Fibroblast of pulmonary artery (primary cell): ENCODE results near the gene SPATA25.
"Not testable (repeated sequence)": the region's sequence is repeated elsewhere in the genome, so short reads cannot be mapped to it uniquely, and the experiment has no call there.

ENCODE experiments used
- DNase-seq: peaks from one replicate; pipeline ENCODE4 v3.0.0-alpha.2; 2010; ENCODE audit warnings: low read depth
- H3K4me3 ChIP-seq: replicated peaks from 2 replicates; pipeline ENCODE4 v1.5.1; 2011; ENCODE audit warnings: low read depth, mild to moderate bottlenecking, control low read depth, low read length, moderate library complexity
- TF ChIP-seq, protein P1 (sequence below): IDR thresholded peaks from 2 replicates; pipeline ENCODE4 v1.5.1; 2011; ENCODE audit warnings: mild to moderate bottlenecking, control low read depth, low read length, inconsistent platforms; ENCODE audit errors: missing control alignments

Gene SPATA25, protein sequence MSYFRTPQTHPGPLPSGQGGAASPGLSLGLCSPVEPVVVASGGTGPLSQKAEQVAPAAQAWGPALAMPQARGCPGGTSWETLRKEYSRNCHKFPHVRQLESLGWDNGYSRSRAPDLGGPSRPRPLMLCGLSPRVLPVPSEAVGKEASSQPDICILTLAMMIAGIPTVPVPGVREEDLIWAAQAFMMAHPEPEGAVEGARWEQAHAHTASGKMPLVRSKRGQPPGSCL

GRCh38 chr20:45887346-45887715 lies at the start of gene SPATA25:
Gene SPATA25, minus strand, starts transcription at chr20:45887622. Its CDS starts 32 bp downstream, at chr20:45887590.
- no peak for DNase-seq
- no peak within 1 kb of the TSS for H3K4me3 ChIP-seq
- TF ChIP-seq, protein P1, sequence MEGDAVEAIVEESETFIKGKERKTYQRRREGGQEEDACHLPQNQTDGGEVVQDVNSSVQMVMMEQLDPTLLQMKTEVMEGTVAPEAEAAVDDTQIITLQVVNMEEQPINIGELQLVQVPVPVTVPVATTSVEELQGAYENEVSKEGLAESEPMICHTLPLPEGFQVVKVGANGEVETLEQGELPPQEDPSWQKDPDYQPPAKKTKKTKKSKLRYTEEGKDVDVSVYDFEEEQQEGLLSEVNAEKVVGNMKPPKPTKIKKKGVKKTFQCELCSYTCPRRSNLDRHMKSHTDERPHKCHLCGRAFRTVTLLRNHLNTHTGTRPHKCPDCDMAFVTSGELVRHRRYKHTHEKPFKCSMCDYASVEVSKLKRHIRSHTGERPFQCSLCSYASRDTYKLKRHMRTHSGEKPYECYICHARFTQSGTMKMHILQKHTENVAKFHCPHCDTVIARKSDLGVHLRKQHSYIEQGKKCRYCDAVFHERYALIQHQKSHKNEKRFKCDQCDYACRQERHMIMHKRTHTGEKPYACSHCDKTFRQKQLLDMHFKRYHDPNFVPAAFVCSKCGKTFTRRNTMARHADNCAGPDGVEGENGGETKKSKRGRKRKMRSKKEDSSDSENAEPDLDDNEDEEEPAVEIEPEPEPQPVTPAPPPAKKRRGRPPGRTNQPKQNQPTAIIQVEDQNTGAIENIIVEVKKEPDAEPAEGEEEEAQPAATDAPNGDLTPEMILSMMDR, result no peak

- TF ChIP-seq, protein P1, result no peak
- DNase-seq, result no peak
Observed at GRCh38 chr20:45935416-45936046, 48.1 kb upstream of the SPATA25 start.

GRCh38 chr20:45934586-45935415 lies 47.4 kb upstream of the SPATA25 start, which contains the start of gene PCIF1:
Gene PCIF1, plus strand, starts transcription at chr20:45934683. Its CDS starts 4,317 bp downstream, at chr20:45939000.
- TF ChIP-seq, protein P1, result no peak
- DNase-seq, result peak; percentile 99
- H3K4me3 ChIP-seq, result peak within 1 kb of the TSS; percentile 97

More at GRCh38 chr20:45935416-45936046, 48.1 kb upstream of the SPATA25 start:
- peak overlapping the region; percentile 67 for H3K4me3 ChIP-seq

DNA sequence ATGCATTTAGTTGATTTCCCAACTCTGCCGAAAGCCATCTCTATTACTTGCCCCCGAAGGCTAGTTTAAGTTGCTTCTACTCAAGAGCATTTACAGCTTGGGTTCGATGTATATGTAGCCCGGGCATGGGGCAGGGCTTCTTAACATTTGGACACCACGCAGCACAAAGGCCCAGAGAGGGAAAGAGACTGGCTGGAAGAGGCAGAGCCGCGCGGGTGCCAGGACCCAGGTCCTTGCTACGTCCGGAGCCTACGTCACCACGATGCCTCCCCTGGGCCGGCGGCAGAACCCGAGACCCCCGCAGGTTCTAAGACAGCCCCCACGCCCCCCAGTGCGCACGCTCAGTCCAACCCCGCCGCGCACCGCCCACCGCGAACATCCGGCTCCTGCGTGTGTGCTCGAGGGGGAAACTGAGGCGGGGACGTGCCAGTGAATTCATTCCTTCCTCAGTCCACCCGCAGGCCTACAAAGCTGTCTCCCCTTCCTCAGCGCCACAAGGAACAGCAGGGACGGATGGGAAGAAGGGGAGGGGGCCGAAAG lies 46.7 kb upstream of the SPATA25 start:
- DNase-seq, result peak; percentile 57
- H3K4me3 ChIP-seq, result peak overlapping the region; percentile 97
- TF ChIP-seq, protein P1, result no peak

- DNase-seq, result peak; percentile 74
- TF ChIP-seq, protein P1, result peak; percentile 26
Observed at GRCh38 chr20:45933266-45934045, 46.0 kb upstream of the SPATA25 start.

DNA sequence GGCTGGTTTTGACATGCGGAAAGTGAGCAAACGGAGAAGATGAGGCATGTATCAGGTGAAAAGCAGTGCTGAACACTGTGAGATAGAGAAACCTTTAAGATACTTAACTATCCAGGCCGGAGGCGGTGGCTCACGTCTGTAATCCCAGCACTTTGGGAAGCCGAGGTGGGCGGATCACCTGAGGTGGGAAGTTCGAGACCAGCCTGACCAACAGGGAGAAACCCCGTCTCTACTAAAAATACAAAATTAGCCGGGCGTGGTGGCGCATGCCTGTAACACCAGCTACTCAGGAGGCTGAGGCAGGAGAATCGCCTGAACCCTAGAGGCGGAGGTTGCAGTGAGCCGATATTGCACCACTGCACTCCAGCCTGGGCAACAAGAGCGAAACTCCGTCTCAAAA lies 44.3 kb upstream of the SPATA25 start:
- not testable (repeated sequence) for H3K4me3 ChIP-seq

More at GRCh38 chr20:45933266-45934045, 46.0 kb upstream of the SPATA25 start:
- H3K4me3 ChIP-seq, result peak overlapping the region; percentile 97

More for the DNA sequence above, 44.3 kb upstream of the SPATA25 start:
- DNase-seq, result not testable (repeated sequence)
